Smooth muscle cell (in vitro differentiated cells): ENCODE measurements around the gene CENPT. TPM values are rescaled to one million over a fixed set of nuclear protein-coding genes. Genes with fewer than 3 reads are reported as not detected.
"Not testable (repeated sequence)": the region's sequence is repeated elsewhere in the genome, so short reads cannot be mapped to it uniquely, and the experiment has no call there.

Source experiments
- DNase-seq: peaks from one replicate; lab custom pipeline; 2025; ENCODE audit not compliant: unreplicated experiment; lab: John Stamatoyannopoulos, UW
- H2AFZ ChIP-seq: fragments of 200-600 bp; sonication (generic); 2 replicates; pipeline ENCODE4 v1.6.0; 2016; ENCODE audit warnings: antibody characterized with exemption, low read depth, mild to moderate bottlenecking
- H3F3A ChIP-seq: fragments of 200-600 bp; sonication (generic); 2 replicates; pipeline ENCODE4 v1.6.0; 2017; ENCODE audit warnings: antibody characterized with exemption, low read depth
- H3K27ac ChIP-seq: fragments of 200-600 bp; sonication (generic); 2 replicates; pipeline ENCODE4 v1.5.1; 2016; ENCODE audit warnings: low read depth, mild to moderate bottlenecking
- H3K27me3 ChIP-seq: fragments of 200-600 bp; sonication (generic); 2 replicates; pipeline ENCODE4 v1.6.1; 2016; ENCODE audit warnings: low read depth, mild to moderate bottlenecking
- H3K36me3 ChIP-seq: fragments of 200-600 bp; sonication (generic); 2 replicates; pipeline ENCODE4 v1.5.1; 2016; ENCODE audit warnings: low read depth
- H3K4me1 ChIP-seq: fragments of 200-600 bp; sonication (generic); 2 replicates; pipeline ENCODE4 v1.5.1; 2016; ENCODE audit warnings: low read depth
- H3K4me2 ChIP-seq: fragments of 200-600 bp; sonication (generic); 2 replicates; pipeline ENCODE4 v1.6.0; 2016; ENCODE audit warnings: mild to moderate bottlenecking
- H3K4me3 ChIP-seq: fragments of 200-600 bp; sonication (generic); 2 replicates; pipeline ENCODE4 v1.5.1; 2016; ENCODE audit warnings: mild to moderate bottlenecking
- H3K79me2 ChIP-seq: fragments of 200-600 bp; sonication (generic); 2 replicates; pipeline ENCODE4 v1.6.0; 2016; ENCODE audit warnings: low read depth, mild to moderate bottlenecking
- H3K9ac ChIP-seq: fragments of 200-600 bp; sonication (generic); 2 replicates; pipeline ENCODE4 v1.6.0; 2016; ENCODE audit warnings: low read depth
- H3K9me3 ChIP-seq: fragments of 200-600 bp; sonication (generic); replicated peaks from 2 replicates; pipeline ENCODE4 v1.5.1; 2016; ENCODE audit warnings: low read depth
- H4K20me1 ChIP-seq: fragments of 200-600 bp; sonication (generic); 2 replicates; pipeline ENCODE4 v1.6.0; 2016; ENCODE audit warnings: low read depth
- WGBS: methylation state at CpG from one replicate; pipeline ENCODE4 v1.1.7; 2016; ENCODE audit warnings: low lambda C conversion rate; 5-methylcytosine and 5-hydroxymethylcytosine counted together
- polyA plus RNA-seq: library from polyadenylated mRNA; unstranded; fragments of >200 nt; fragmentation: Nextera tagmentation; extraction: Ambion mirVana; gene quantifications from 2 replicates; pipeline ENCODE4 v1.2.1, GENCODE V29; 2016
- total RNA-seq: library from RNA; depleted of rRNA; stranded (reverse); fragments of >200 nt; gene quantifications from 2 replicates; pipeline ENCODE4 v1.2.3, GENCODE V29; 2014
- TF ChIP-seq, protein P1 (sequence below): fragments of 200-600 bp; sonication (generic); IDR thresholded peaks from 2 replicates; pipeline ENCODE4 v1.5.1; 2017; ENCODE audit warnings: borderline replicate concordance, mild to moderate bottlenecking, antibody characterized with exemption; ENCODE audit not compliant: insufficient read depth, poor library complexity, severe bottlenecking

CENPT gene
- total and polyA plus RNA-seq, 2 experiments from 2014 or later, result 47.0 to 65.8 TPM

DNA sequence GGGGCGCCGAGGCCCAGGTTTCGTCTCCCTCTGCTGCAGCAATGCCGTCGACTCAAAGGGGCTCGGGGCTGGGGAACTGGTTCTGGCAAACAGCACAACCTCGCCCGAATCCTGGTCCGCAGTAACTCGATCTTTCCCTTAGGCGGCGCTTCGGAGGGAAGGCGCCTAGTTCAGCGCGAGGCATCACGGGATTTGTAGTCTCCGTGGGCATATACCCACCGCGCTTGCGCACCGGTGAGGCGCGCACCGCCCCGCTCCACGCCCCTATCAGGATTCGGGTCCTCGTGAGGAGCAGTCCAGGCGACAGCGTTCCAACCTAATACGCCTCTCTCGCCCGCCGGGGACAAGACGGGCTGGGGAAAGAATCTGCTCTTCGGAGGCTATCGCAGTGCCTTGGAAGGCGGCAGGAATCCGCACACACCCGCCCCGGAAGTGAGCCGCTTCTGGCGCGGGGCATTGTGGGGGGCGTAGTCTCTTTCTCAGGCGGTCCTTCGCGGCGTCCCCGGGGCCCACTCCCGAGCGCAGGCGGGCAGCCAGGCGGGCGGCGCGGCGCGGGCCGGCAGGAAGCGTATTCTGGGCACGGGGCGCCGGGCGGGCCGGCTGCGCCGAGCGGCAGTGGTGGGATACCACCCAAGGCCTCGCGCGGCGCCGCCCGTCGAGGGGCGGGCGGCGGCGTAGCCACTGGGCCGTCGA, 5.5 kb downstream of the CENPT start, which contains the start of gene THAP11:
TSS of gene THAP11 (plus strand) at position 505 of the 693 bp plus-strand sequence. CDS start 235 bp downstream, outside the sequence.
- Histone ChIP-seq H3F3A (peaks cover 30% of the 10 kb centered on the region), H3K9me3 (no peaks in the 10 kb centered on the region), H4K20me1 (peaks cover 17% of the 10 kb centered on the region), H3K27ac (peak within 1 kb of the TSS; percentile 98), H3K4me1 (peaks cover 35% of the 10 kb centered on the region), H3K4me2 (peak within 1 kb of the TSS; percentile 94), H2AFZ (peak within 1 kb of the TSS; percentile 95), H3K36me3 (no peaks in the 10 kb centered on the region), H3K4me3 (peak within 1 kb of the TSS; percentile 85), H3K27me3 (no peaks in the 10 kb centered on the region), H3K9ac (peak within 1 kb of the TSS; percentile 90), H3K79me2 (peaks cover 30% of the 10 kb centered on the region)
- 2% methylated on average over 77 of the region's 83 CpGs for WGBS
- TF ChIP-seq, protein P1, sequence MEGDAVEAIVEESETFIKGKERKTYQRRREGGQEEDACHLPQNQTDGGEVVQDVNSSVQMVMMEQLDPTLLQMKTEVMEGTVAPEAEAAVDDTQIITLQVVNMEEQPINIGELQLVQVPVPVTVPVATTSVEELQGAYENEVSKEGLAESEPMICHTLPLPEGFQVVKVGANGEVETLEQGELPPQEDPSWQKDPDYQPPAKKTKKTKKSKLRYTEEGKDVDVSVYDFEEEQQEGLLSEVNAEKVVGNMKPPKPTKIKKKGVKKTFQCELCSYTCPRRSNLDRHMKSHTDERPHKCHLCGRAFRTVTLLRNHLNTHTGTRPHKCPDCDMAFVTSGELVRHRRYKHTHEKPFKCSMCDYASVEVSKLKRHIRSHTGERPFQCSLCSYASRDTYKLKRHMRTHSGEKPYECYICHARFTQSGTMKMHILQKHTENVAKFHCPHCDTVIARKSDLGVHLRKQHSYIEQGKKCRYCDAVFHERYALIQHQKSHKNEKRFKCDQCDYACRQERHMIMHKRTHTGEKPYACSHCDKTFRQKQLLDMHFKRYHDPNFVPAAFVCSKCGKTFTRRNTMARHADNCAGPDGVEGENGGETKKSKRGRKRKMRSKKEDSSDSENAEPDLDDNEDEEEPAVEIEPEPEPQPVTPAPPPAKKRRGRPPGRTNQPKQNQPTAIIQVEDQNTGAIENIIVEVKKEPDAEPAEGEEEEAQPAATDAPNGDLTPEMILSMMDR, result peak; percentile 63
- peak; percentile 94 for DNase-seq

DNA sequence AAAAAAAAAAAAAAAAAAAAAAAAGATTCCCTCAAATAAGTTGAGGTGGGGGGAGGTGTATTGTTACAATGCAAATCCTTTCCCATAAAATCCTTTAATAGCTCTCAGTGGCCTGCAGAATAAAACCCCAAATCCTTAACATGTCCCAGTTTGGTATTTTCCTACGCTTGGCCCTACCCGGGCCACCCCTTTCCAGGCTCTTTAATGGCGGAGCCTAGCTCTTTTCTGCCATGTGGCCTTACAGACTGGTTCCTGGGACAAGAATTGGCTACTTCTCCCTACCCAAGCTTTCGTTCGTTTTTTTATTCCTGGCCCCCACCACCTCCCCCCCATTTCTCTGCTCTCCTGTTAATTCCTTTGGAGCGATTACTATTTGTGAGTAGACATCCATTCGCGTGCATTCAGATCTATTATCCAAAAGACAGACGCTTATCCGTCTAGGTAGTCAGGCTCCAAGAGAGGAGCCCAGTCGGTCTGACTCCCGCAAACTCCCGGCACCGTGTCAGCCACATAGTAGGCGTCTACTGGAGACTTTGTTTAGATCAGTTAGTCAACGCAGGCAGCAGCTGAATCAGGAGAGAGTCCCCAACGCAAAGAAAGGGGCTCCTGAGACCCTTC, 6.2 kb downstream of the CENPT start:
- Histone ChIP-seq H3K4me3 (peak overlapping the region; percentile 85), H3K79me2 (peaks cover 30% of the 10 kb centered on the region), H3F3A (peaks cover 28% of the 10 kb centered on the region), H3K4me2 (peak overlapping the region; percentile 94), H3K4me1 (peaks cover 35% of the 10 kb centered on the region), H3K27ac (peak overlapping the region; percentile 98), H4K20me1 (peaks cover 17% of the 10 kb centered on the region), H3K9ac (peak overlapping the region; percentile 2), H3K9me3 (no peaks in the 10 kb centered on the region), H3K36me3 (no peaks in the 10 kb centered on the region), H2AFZ (peak overlapping the region; percentile 95), H3K27me3 (no peaks in the 10 kb centered on the region)
- TF ChIP-seq, protein P1, result no peak
- 55% methylated on average over 17 of the region's 17 CpGs for WGBS
- DNase-seq, result no peak

DNA sequence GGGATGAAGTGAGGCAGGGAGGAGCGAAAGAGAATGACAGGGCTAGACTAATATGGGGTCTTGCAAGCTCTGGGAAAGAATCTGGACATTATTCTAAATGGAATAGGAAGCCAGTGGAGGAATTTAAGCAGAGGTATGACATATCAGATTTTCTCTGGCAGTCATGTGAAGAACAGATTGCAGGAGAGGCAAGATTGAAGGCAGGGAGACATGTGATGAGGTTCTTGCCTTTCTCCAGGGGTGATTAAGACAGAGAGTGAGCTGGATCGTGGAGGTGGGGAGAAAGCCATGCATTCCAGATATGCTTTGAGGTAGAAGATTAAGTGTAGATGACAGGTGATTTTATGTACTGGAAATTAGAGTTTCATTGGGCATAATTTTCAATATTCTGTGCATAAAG, 9.7 kb downstream of the CENPT start:
- H3K36me3 ChIP-seq, result no peaks in the 10 kb centered on the region
- 96% methylated on average over 2 of the region's 2 CpGs for WGBS
- H4K20me1 ChIP-seq, result peaks cover 1% of the 10 kb centered on the region
- TF ChIP-seq, protein P1, result no peak
- H3K27ac ChIP-seq, result no peak overlapping the region
- H2AFZ ChIP-seq, result no peak overlapping the region
- no peak overlapping the region for H3K4me2 ChIP-seq
- no peak overlapping the region for H3K4me3 ChIP-seq
- H3F3A ChIP-seq, result peaks cover 6% of the 10 kb centered on the region
- H3K79me2 ChIP-seq, result no peaks in the 10 kb centered on the region
- peaks cover 4% of the 10 kb centered on the region for H3K4me1 ChIP-seq
- H3K9me3 ChIP-seq, result no peaks in the 10 kb centered on the region
- no peak overlapping the region for H3K9ac ChIP-seq
- no peak for DNase-seq
- no peaks in the 10 kb centered on the region for H3K27me3 ChIP-seq

DNA sequence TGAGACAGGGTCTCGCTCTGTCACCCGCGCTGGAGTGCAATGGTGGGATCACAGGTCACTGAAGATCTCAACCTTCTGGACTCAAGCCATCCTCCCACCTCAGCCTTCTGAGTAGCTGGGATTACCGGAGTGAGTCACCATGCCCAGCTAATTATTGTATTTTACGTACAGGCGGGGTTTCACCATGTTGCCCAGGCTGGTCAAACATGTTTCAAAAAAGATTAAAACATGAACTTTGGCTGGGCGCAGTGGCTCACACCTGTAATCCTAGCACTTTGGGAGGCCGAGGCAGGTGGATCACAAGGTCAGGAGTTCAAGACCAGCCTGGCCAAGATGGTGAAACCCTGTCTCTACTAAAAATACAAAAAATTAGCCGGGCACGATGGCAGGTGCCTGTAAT, 10.3 kb downstream of the CENPT start:
- H3F3A ChIP-seq, H4K20me1 ChIP-seq, DNase-seq, H3K9me3 ChIP-seq, H3K9ac ChIP-seq, H3K79me2 ChIP-seq, H3K4me2 ChIP-seq, H3K27ac ChIP-seq, H3K4me3 ChIP-seq, H2AFZ ChIP-seq, H3K4me1 ChIP-seq, H3K36me3 ChIP-seq, H3K27me3 ChIP-seq: not testable (repeated sequence)
- 80% methylated on average over 10 of the region's 10 CpGs for WGBS
